Tibial nerve (tissue), 4 donors: ENCODE results near the gene TEPSIN.

Source experiments
- EP300 ChIP-seq, 2 donors: sonication (generic); formaldehyde crosslinking; IDR thresholded peaks; one replicate each; pipeline ENCODE4 v1.6.1; 2017; ENCODE audit warnings: antibody characterized with exemption in 2 of 2, mild to moderate bottlenecking in 1 of 2
- POLR2A ChIP-seq, 2 donors: fragments of 450-650 bp; IDR thresholded peaks; one replicate each; pipeline ENCODE4 v1.6.1; 2017; ENCODE audit warnings: antibody characterized with exemption in 2 of 2, mild to moderate bottlenecking in 2 of 2, moderate library complexity in 2 of 2
- TF ChIP-seq, protein P1 (sequence below), 5 experiments: fragments of 200-600 bp in 3 of 5; fragments of 450-650 bp in 2 of 5; sonication (generic) in 3 of 5; IDR thresholded peaks; one replicate each; pipeline ENCODE4 v1.5.1; 2016 to 2019; ENCODE audit warnings: antibody characterized with exemption in 5 of 5, mild to moderate bottlenecking in 3 of 5, moderate library complexity in 2 of 5

DNA sequence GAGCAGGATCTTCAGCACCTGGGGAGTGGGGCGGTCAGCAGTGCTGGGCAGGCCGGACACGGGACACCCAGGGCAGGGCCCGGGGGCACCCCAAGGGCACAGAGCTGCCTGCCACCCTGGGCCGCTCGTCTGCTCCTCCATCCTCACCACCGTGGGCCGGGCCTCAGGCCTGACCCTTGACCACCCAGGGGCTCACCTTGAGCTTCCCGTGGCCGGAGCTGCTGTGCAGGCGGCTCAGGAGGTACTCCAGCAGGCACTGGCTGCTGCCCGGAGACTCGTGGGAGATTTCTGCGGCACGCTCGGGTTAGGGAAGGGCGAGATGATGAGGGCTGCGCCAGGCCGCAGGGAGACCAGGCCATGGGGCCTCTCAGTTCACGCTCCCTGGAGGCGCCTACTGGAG is 2.1 kb downstream of the TEPSIN start:
- TF ChIP-seq, protein P1, sequence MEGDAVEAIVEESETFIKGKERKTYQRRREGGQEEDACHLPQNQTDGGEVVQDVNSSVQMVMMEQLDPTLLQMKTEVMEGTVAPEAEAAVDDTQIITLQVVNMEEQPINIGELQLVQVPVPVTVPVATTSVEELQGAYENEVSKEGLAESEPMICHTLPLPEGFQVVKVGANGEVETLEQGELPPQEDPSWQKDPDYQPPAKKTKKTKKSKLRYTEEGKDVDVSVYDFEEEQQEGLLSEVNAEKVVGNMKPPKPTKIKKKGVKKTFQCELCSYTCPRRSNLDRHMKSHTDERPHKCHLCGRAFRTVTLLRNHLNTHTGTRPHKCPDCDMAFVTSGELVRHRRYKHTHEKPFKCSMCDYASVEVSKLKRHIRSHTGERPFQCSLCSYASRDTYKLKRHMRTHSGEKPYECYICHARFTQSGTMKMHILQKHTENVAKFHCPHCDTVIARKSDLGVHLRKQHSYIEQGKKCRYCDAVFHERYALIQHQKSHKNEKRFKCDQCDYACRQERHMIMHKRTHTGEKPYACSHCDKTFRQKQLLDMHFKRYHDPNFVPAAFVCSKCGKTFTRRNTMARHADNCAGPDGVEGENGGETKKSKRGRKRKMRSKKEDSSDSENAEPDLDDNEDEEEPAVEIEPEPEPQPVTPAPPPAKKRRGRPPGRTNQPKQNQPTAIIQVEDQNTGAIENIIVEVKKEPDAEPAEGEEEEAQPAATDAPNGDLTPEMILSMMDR (IDR thresholded peaks at IDR 0.05), result no peak
- TF ChIP-seq POLR2A (IDR thresholded peaks at IDR 0.05) (no peak), EP300 (IDR thresholded peaks at IDR 0.05) (no peak)
